ENCODE data around the gene APOLD1. TPM values are rescaled to one million over a fixed set of nuclear protein-coding genes. Genes with fewer than 3 reads are reported as not detected.

The APOLD1 gene
- total RNA-seq, 1 experiment from 2014 or later: 5.3 TPM

DNA sequence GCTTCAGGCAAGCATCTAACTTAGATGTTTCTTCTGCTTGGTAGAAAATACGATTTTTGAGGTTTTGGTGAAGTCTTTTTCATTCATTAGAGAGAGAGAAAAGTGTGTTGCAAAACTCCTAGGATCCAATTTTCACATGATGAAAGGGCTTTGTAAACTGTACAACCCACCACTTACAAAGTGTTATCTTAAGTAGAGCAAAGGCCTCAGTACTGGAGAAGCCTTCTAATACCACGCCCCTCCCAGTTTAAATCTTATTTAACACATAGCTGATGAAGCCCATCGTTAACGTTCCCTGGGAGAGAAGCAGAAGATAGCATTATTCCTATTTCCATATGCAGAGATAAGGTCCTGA is 869 bp downstream of the APOLD1 start:
- no TSS peak for BruUV-seq (replicated peaks)

DNA sequence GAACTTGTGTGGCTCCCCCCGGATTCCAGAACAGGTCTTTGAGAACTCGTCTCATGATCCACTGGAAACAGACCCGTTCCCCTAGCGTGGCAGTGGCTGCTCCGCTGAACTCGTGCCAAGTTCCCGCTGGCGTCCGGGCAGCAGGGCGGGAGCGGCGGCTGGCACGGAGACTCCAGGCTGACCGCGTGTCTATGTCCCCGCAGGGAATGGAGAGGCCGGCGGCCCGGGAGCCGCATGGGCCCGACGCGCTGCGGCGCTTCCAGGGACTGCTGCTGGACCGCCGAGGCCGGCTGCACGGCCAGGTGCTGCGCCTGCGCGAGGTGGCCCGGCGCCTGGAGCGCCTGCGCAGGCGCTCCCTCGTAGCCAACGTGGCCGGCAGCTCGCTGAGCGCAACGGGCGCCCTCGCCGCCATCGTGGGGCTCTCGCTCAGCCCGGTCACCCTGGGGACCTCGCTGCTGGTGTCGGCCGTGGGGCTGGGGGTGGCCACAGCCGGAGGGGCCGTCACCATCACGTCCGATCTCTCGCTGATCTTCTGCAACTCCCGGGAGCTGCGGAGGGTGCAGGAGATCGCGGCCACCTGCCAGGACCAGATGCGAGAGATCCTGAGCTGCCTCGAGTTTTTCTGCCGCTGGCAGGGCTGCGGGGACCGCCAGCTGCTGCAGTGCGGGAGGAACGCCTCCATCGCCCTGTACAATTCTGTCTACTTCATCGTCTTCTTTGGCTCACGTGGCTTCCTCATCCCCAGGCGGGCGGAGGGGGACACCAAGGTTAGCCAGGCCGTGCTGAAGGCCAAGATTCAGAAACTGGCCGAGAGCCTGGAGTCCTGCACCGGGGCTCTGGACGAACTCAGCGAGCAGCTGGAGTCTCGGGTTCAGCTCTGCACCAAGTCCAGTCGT is 1.5 kb downstream of the APOLD1 start:
- H3K36me3 Mint-ChIP-seq (ENCODE audit: insufficient read depth, unreplicated experiment): peaks cover 15% of the 10 kb centered on the region
- no peaks in the 10 kb centered on the region for H3K27me3 Mint-ChIP-seq (ENCODE audit: unreplicated experiment)
- peak overlapping the region; percentile 66 for H3K4me3 Mint-ChIP-seq (ENCODE audit: low read depth, unreplicated experiment)
- peaks cover 44% of the 10 kb centered on the region for H3K4me1 Mint-ChIP-seq (ENCODE audit: low read depth, unreplicated experiment)
- peak overlapping the region; percentile 78 for H3K27ac Mint-ChIP-seq (ENCODE audit: unreplicated experiment)
- no peaks in the 10 kb centered on the region for H3K9me3 Mint-ChIP-seq (ENCODE audit: low read depth, unreplicated experiment)
- TF ChIP-seq, protein P1, sequence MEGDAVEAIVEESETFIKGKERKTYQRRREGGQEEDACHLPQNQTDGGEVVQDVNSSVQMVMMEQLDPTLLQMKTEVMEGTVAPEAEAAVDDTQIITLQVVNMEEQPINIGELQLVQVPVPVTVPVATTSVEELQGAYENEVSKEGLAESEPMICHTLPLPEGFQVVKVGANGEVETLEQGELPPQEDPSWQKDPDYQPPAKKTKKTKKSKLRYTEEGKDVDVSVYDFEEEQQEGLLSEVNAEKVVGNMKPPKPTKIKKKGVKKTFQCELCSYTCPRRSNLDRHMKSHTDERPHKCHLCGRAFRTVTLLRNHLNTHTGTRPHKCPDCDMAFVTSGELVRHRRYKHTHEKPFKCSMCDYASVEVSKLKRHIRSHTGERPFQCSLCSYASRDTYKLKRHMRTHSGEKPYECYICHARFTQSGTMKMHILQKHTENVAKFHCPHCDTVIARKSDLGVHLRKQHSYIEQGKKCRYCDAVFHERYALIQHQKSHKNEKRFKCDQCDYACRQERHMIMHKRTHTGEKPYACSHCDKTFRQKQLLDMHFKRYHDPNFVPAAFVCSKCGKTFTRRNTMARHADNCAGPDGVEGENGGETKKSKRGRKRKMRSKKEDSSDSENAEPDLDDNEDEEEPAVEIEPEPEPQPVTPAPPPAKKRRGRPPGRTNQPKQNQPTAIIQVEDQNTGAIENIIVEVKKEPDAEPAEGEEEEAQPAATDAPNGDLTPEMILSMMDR (IDR thresholded peaks at IDR 0.05; ENCODE audit: unreplicated experiment): no peak
- peak; percentile 81 for DNase-seq
- intact Hi-C loops (cut with micrococcal nuclease; ENCODE audit: unreplicated experiment): loop anchor here (5.0 kb wide), 2 partner anchors 35 to 105 kb away; partner anchors contain the start of gene GPRC5A
- CTCF ChIA-PET: interaction anchor here (0.5 to 2.2 kb wide), 9 partner anchors 11 to 114 kb away, joined by 3 to 9 read pairs (median 4); partner anchors contain the start of gene DDX47
- no TSS peak for BruUV-seq (replicated peaks)

More for the DNA sequence above, 869 bp downstream of the APOLD1 start:
- no peaks in the 10 kb centered on the region for H3K9me3 Mint-ChIP-seq (ENCODE audit: low read depth, unreplicated experiment)
- H3K27me3 Mint-ChIP-seq (ENCODE audit: unreplicated experiment): no peaks in the 10 kb centered on the region
- no peak for DNase-seq
- intact Hi-C loops (cut with micrococcal nuclease; ENCODE audit: unreplicated experiment): loop anchor here (5.0 kb wide), 2 partner anchors 36 to 106 kb away; partner anchors contain the start of gene GPRC5A
- H3K4me1 Mint-ChIP-seq (ENCODE audit: low read depth, unreplicated experiment): peaks cover 38% of the 10 kb centered on the region
- H3K36me3 Mint-ChIP-seq (ENCODE audit: insufficient read depth, unreplicated experiment): peaks cover 15% of the 10 kb centered on the region
- peak overlapping the region; percentile 78 for H3K27ac Mint-ChIP-seq (ENCODE audit: unreplicated experiment)
- CTCF ChIA-PET: interaction anchor here (0.6 to 2.2 kb wide), 5 partner anchors 10 to 49 kb away, joined by 3 to 9 read pairs (median 6); partner anchors contain the start of gene DDX47
- peak overlapping the region; percentile 66 for H3K4me3 Mint-ChIP-seq (ENCODE audit: low read depth, unreplicated experiment)
- TF ChIP-seq, protein P1 (IDR thresholded peaks at IDR 0.05; ENCODE audit: unreplicated experiment): no peak

DNA sequence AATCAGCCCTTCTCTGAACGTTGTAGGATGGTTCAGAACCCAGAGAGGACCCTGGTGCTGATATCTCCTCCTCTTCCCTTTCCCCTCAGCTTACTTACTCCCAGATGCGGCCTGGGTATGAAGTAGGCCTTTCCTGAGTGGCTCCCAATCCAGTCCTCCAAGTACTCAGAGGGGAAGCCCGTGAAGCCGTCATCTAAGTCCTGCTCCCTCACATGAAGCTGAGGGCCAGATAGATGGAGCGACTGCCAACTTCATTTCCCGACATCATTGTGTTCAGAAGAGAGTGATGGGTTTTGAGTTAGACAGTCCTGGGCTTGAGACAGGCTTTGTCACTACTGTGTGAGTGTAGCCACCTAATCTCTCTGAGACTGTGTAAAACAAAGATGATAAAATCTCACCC is 2.7 kb downstream of the APOLD1 start:
- H3K27me3 Mint-ChIP-seq (ENCODE audit: unreplicated experiment): no peaks in the 10 kb centered on the region
- H3K36me3 Mint-ChIP-seq (ENCODE audit: insufficient read depth, unreplicated experiment): peaks cover 15% of the 10 kb centered on the region
- intact Hi-C loops (cut with micrococcal nuclease; ENCODE audit: unreplicated experiment): loop anchor here (2.0 to 5.0 kb wide), 3 partner anchors 34 to 195 kb away; partner anchors contain the start of gene GPRC5A
- CTCF ChIA-PET: interaction anchor here (0.6 to 2.7 kb wide), 6 partner anchors 8 to 182 kb away, joined by 4 to 17 read pairs (median 6); partner anchors contain the start of gene DDX47
- DNase-seq: no peak
- H3K4me3 Mint-ChIP-seq (ENCODE audit: low read depth, unreplicated experiment): peak overlapping the region; percentile 66
- H3K9me3 Mint-ChIP-seq (ENCODE audit: low read depth, unreplicated experiment): no peaks in the 10 kb centered on the region
- TF ChIP-seq, protein P1 (IDR thresholded peaks at IDR 0.05; ENCODE audit: unreplicated experiment): no peak
- H3K27ac Mint-ChIP-seq (ENCODE audit: unreplicated experiment): peak overlapping the region; percentile 78
- peaks cover 50% of the 10 kb centered on the region for H3K4me1 Mint-ChIP-seq (ENCODE audit: low read depth, unreplicated experiment)
- BruUV-seq (replicated peaks): no TSS peak

GRCh38 chr12:12788675-12789368 is 3.4 kb downstream of the APOLD1 start:
- H3K27me3 Mint-ChIP-seq (ENCODE audit: unreplicated experiment): no peaks in the 10 kb centered on the region
- H3K9me3 Mint-ChIP-seq (ENCODE audit: low read depth, unreplicated experiment): no peaks in the 10 kb centered on the region
- TF ChIP-seq, protein P1 (IDR thresholded peaks at IDR 0.05; ENCODE audit: unreplicated experiment): peak; percentile 67
- peaks cover 50% of the 10 kb centered on the region for H3K4me1 Mint-ChIP-seq (ENCODE audit: low read depth, unreplicated experiment)
- H3K27ac Mint-ChIP-seq (ENCODE audit: unreplicated experiment): peak overlapping the region; percentile 78
- peaks cover 15% of the 10 kb centered on the region for H3K36me3 Mint-ChIP-seq (ENCODE audit: insufficient read depth, unreplicated experiment)
- CTCF ChIA-PET: interaction anchor here (0.6 to 2.7 kb wide), 7 partner anchors 9 to 187 kb away, joined by 3 to 17 read pairs (median 6); partner anchors contain the start of gene DDX47
- peak; percentile 70 for DNase-seq
- intact Hi-C loops (cut with micrococcal nuclease; ENCODE audit: unreplicated experiment): loop anchor here (1.0 to 5.0 kb wide), 4 partner anchors 15 to 194 kb away; partner anchors contain the start of gene GPRC5A
- no TSS peak for BruUV-seq (replicated peaks)
- no peak overlapping the region for H3K4me3 Mint-ChIP-seq (ENCODE audit: low read depth, unreplicated experiment)

Data from Calu3 (cell line).